ENCODE results near the gene MAD1L1. TPM values are rescaled to one million over a fixed set of nuclear protein-coding genes. Genes with fewer than 3 reads are reported as not detected.

MAD1L1 gene
- total RNA-seq, 1 experiment from 2014 or later = 46.7 TPM

DNA sequence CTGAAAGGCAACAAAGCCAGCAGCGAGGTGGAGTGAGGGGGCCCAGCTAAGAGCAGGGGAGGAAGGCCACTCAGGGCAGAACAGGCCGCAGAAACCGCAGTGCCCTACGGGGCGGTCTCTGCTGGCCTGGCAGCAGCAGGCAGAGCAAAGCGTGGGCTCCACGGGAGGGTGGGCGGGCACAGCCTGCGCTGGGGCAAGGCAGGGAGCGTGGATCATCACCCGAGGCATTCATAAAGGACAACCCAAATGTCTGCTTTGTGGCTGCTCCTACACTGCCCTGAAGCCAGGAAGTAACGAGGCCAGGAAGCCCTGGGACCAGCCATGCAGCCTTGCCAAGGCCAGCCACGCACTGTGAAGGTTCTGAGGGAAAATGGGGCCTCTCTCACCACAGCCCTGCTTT, 127.5 kb downstream of the MAD1L1 start:
- no TSS peak for BruUV-seq (replicated peaks)
- H3K36me3 ChIP-seq (ENCODE audit: insufficient read depth, low read length, poor library complexity, severe bottlenecking) = no peaks in the 10 kb centered on the region
- CTCF ChIA-PET = no interaction called here
- no peaks in the 10 kb centered on the region for H3K27me3 ChIP-seq (replicated peaks; ENCODE audit: insufficient read depth, low read depth, low read length, poor library complexity)
- intact Hi-C loops (cut with micrococcal nuclease; ENCODE audit: unreplicated experiment) = no loop called here
- H3K4me3 ChIP-seq (ENCODE audit: low read depth, low read length, poor library complexity, severe bottlenecking) = no peak overlapping the region
- H3K4me1 ChIP-seq (ENCODE audit: insufficient read depth, low read length, poor library complexity, severe bottlenecking) = peaks cover 40% of the 10 kb centered on the region
- POLR2A ChIA-PET (ENCODE audit: low non-redundant PET) = no interaction called here
- peak overlapping the region; percentile 77 for H3K27ac ChIP-seq (ENCODE audit: low read depth, low read length, poor library complexity, severe bottlenecking)
- DNase-seq (ENCODE audit: low spot score) = no peak
- TF ChIP-seq EZH2 (IDR thresholded peaks at IDR 0.05; ENCODE audit: borderline replicate concordance, low read depth, low read length, poor library complexity, severe bottlenecking) (no peak), CTCF (conservative IDR thresholded peaks at IDR 0.05; ENCODE audit: low read depth, low read length) (no peak)
- H3K9me3 ChIP-seq (ENCODE audit: low read depth, low read length, poor library complexity, severe bottlenecking) = no peaks in the 10 kb centered on the region

DNA sequence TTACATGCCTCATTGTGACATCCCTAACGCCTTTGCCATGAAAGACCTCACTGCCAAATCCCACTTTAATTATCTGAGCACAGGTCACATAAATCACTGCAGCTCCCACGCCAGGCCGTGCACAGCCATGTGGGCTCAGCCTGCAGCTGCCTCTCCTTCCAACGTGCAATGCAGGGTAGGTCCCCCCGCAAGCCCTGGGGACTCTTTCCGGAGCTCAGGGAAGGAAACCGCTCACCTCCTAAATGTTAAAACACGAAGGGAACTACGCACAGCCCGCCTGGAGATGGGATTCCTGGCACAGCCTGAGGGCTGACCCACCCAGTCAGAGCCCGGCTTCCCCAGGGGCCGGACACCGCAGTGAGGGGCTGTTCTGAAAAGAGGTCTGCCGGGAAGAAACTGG, 128.0 kb downstream of the MAD1L1 start:
- BruUV-seq (replicated peaks) = no TSS peak
- Histone ChIP-seq H3K27me3 (replicated peaks; ENCODE audit: insufficient read depth, low read depth, low read length, poor library complexity) (no peaks in the 10 kb centered on the region), H3K4me1 (ENCODE audit: insufficient read depth, low read length, poor library complexity, severe bottlenecking) (peaks cover 35% of the 10 kb centered on the region), H3K9me3 (ENCODE audit: low read depth, low read length, poor library complexity, severe bottlenecking) (no peaks in the 10 kb centered on the region), H3K36me3 (ENCODE audit: insufficient read depth, low read length, poor library complexity, severe bottlenecking) (no peaks in the 10 kb centered on the region), H3K27ac (ENCODE audit: low read depth, low read length, poor library complexity, severe bottlenecking) (peak overlapping the region; percentile 77), H3K4me3 (ENCODE audit: low read depth, low read length, poor library complexity, severe bottlenecking) (no peak overlapping the region)
- TF ChIP-seq EZH2 (IDR thresholded peaks at IDR 0.05; ENCODE audit: borderline replicate concordance, low read depth, low read length, poor library complexity, severe bottlenecking) (no peak), CTCF (conservative IDR thresholded peaks at IDR 0.05; ENCODE audit: low read depth, low read length) (no peak)
- ChIA-PET CTCF (no interaction called here), POLR2A (ENCODE audit: low non-redundant PET) (no interaction called here)
- DNase-seq (ENCODE audit: low spot score) = peak; percentile 27
- intact Hi-C loops (cut with micrococcal nuclease; ENCODE audit: unreplicated experiment) = no loop called here

- peak; percentile 90 for DNase-seq (ENCODE audit: low spot score)
- ChIA-PET POLR2A (ENCODE audit: low non-redundant PET) (no interaction called here), CTCF (no interaction called here)
- Histone ChIP-seq H3K36me3 (ENCODE audit: insufficient read depth, low read length, poor library complexity, severe bottlenecking) (no peaks in the 10 kb centered on the region), H3K4me1 (ENCODE audit: insufficient read depth, low read length, poor library complexity, severe bottlenecking) (peaks cover 32% of the 10 kb centered on the region), H3K27me3 (replicated peaks; ENCODE audit: insufficient read depth, low read depth, low read length, poor library complexity) (no peaks in the 10 kb centered on the region), H3K9me3 (ENCODE audit: low read depth, low read length, poor library complexity, severe bottlenecking) (no peaks in the 10 kb centered on the region), H3K4me3 (ENCODE audit: low read depth, low read length, poor library complexity, severe bottlenecking) (no peak overlapping the region), H3K27ac (ENCODE audit: low read depth, low read length, poor library complexity, severe bottlenecking) (peak overlapping the region; percentile 77)
- BruUV-seq (replicated peaks) = no TSS peak
- TF ChIP-seq EZH2 (IDR thresholded peaks at IDR 0.05; ENCODE audit: borderline replicate concordance, low read depth, low read length, poor library complexity, severe bottlenecking) (no peak), CTCF (conservative IDR thresholded peaks at IDR 0.05; ENCODE audit: low read depth, low read length) (peak; percentile 70)
- intact Hi-C loops (cut with micrococcal nuclease; ENCODE audit: unreplicated experiment) = no loop called here
Observed at GRCh38 chr7:2104107-2104710, 128.5 kb downstream of the MAD1L1 start.
